GM21786 (cell line): ENCODE results near the gene ADGRE1.

ENCODE experiments used
- ATAC-seq: cut with Tn5 transposase; IDR thresholded peaks from one replicate; pipeline ENCODE4 v1.9.1; 2021; ENCODE audit not compliant: unreplicated experiment

ADGRE1 gene

GRCh38 chr19:6873708-6874431, 13.5 kb upstream of the ADGRE1 start:
- no peak for ATAC-seq

- no peak for ATAC-seq
These were observed 12.2 kb upstream of the ADGRE1 start for GRCh38 chr19:6875218-6875617.

GRCh38 chr19:6876748-6877147, 10.6 kb upstream of the ADGRE1 start:
- ATAC-seq, result no peak

GRCh38 chr19:6877766-6878165, 9.6 kb upstream of the ADGRE1 start:
- no peak for ATAC-seq

GRCh38 chr19:6886277-6886897, 992 bp upstream of the ADGRE1 start:
- no peak for ATAC-seq

- ATAC-seq, result no peak
These were observed 1.6 kb downstream of the ADGRE1 start for GRCh38 chr19:6888967-6889366.

GRCh38 chr19:6890401-6890913, 3.1 kb downstream of the ADGRE1 start:
- ATAC-seq, result no peak

- no peak for ATAC-seq
These were observed 3.6 kb downstream of the ADGRE1 start for GRCh38 chr19:6890938-6891337.

GRCh38 chr19:6891761-6892385, 4.5 kb downstream of the ADGRE1 start:
- ATAC-seq, result no peak

- no peak for ATAC-seq
These were observed 6.9 kb downstream of the ADGRE1 start for GRCh38 chr19:6894313-6894712.

- no peak for ATAC-seq
These were observed 16.1 kb downstream of the ADGRE1 start for GRCh38 chr19:6903446-6903845.

- ATAC-seq, result no peak
These were observed 19.2 kb downstream of the ADGRE1 start for GRCh38 chr19:6906559-6907060.

GRCh38 chr19:6911523-6911922, 24.1 kb downstream of the ADGRE1 start:
- ATAC-seq, result no peak

- ATAC-seq, result no peak
These were observed 26.9 kb downstream of the ADGRE1 start for GRCh38 chr19:6914321-6914720.

- no peak for ATAC-seq
These were observed 29.6 kb downstream of the ADGRE1 start for GRCh38 chr19:6916952-6917351.

- ATAC-seq, result no peak
These were observed 38.0 kb downstream of the ADGRE1 start for GRCh38 chr19:6925386-6925785.

- ATAC-seq, result no peak
These were observed 38.7 kb downstream of the ADGRE1 start for GRCh38 chr19:6925801-6926751.

GRCh38 chr19:6930190-6930589, 42.8 kb downstream of the ADGRE1 start:
- ATAC-seq, result no peak

GRCh38 chr19:6935069-6935468, 47.7 kb downstream of the ADGRE1 start:
- ATAC-seq, result no peak

- ATAC-seq, result no peak
These were observed 48.2 kb downstream of the ADGRE1 start for GRCh38 chr19:6935618-6936017.

- no peak for ATAC-seq
These were observed 58.4 kb downstream of the ADGRE1 start for GRCh38 chr19:6945733-6946132.
